ENCODE measurements around the gene RNASEH1. TPM values are rescaled to one million over a fixed set of nuclear protein-coding genes. Genes with fewer than 3 reads are reported as not detected.

The RNASEH1 gene
- total and polyA plus RNA-seq, 2 of the 8 experiments (the other 6 are each of a cell fraction or from before 2014, with no cell fraction given), result 11.7 to 42.7 TPM

- TF ChIP-seq ATF3 (IDR thresholded peaks at IDR 0.05; ENCODE audit: insufficient read depth, low read depth, low read length) (no peak), SP1 (IDR thresholded peaks at IDR 0.05; ENCODE audit: low read depth, low read length) (no peak), FOSL1 (IDR thresholded peaks at IDR 0.05; ENCODE audit: insufficient read depth, low read depth, low read length) (no peak), GABPA (IDR thresholded peaks at IDR 0.05; ENCODE audit: borderline replicate concordance, insufficient read depth, low read length) (no peak), KDM4A (IDR thresholded peaks at IDR 0.05; ENCODE audit: low read depth, low read length, severe bottlenecking) (no peak), POLR2AphosphoS5 (IDR thresholded peaks at IDR 0.05; ENCODE audit: low read depth, low read length) (no peak), CTBP2 (IDR thresholded peaks at IDR 0.05; ENCODE audit: borderline replicate concordance, insufficient read depth, insufficient read length, low read length) (no peak), RXRA (IDR thresholded peaks at IDR 0.05; ENCODE audit: insufficient read depth, low read depth, low read length) (no peak), SIX5 (IDR thresholded peaks at IDR 0.05; ENCODE audit: low read depth, low read length) (no peak), NANOG (IDR thresholded peaks at IDR 0.05; ENCODE audit: insufficient read depth, low read depth, low read length, poor library complexity, severe bottlenecking) (no peak)
Observed at GRCh38 chr2:3535794-3536681, 22.1 kb downstream of the RNASEH1 start (continued).

Measured in H1 (cell line).